ENCODE data around the gene TBC1D8. TPM values are rescaled to one million over a fixed set of nuclear protein-coding genes. Genes with fewer than 3 reads are reported as not detected.

Gene TBC1D8
- total and polyA plus RNA-seq, 4 donors = 10.4 to 38.6 (median 13.4) TPM

- no peak for TF ChIP-seq CTCF (IDR thresholded peaks at IDR 0.05; ENCODE audit: low read depth, low read length, missing input control)
- no peak for TF ChIP-seq HNF4A (conservative IDR thresholded peaks at IDR 0.05)
- no peak for TF ChIP-seq RXRA (IDR thresholded peaks at IDR 0.05)
- no peak for TF ChIP-seq ATF3 (IDR thresholded peaks at IDR 0.05)
These were observed 160.4 kb downstream of the TBC1D8 start (continued) for GRCh38 chr2:100990650-100991403.

GRCh38 chr2:100990166-100990565 lies 161.0 kb downstream of the TBC1D8 start:
- H3K27me3 ChIP-seq (ENCODE audit: control insufficient read depth in 4 of 4, insufficient read depth in 4 of 4, low read length in 3 of 4) = no peaks in the 10 kb centered on the region
- DNase-seq (ENCODE audit: low spot score) = no peak
- H3K9me3 ChIP-seq (ENCODE audit: control insufficient read depth in 4 of 4, low read length in 3 of 4) = no peaks in the 10 kb centered on the region
- no peak overlapping the region for H3K9ac ChIP-seq (ENCODE audit: low read depth in 1 of 2, low read length in 2 of 2)
- no peaks in the 10 kb centered on the region for H3K4me1 ChIP-seq (ENCODE audit: control insufficient read depth in 4 of 4, insufficient read depth in 4 of 4, low read length in 3 of 4)
- H3K4me3 ChIP-seq (ENCODE audit: low read depth in 1 of 3, low read length in 3 of 3) = no peak overlapping the region
- 95% methylated on average over 9 of the region's 9 CpGs for WGBS
- TF ChIP-seq YY1 (IDR thresholded peaks at IDR 0.05) = no peak
- TF ChIP-seq FOXA1 (IDR thresholded peaks at IDR 0.05) = no peak
- TF ChIP-seq MAX (IDR thresholded peaks at IDR 0.05) = no peak
- TF ChIP-seq ZBTB33 (IDR thresholded peaks at IDR 0.05) = no peak
- no peak for TF ChIP-seq TAF1 (conservative IDR thresholded peaks at IDR 0.05)
- no peak for TF ChIP-seq GABPA (IDR thresholded peaks at IDR 0.05 in 1 of 2, conservative IDR thresholded peaks at IDR 0.05 in 1 of 2)
- no peak for TF ChIP-seq CTCF (IDR thresholded peaks at IDR 0.05; ENCODE audit: low read depth, low read length, missing input control)
- no peak for TF ChIP-seq HNF4G (IDR thresholded peaks at IDR 0.05)
- no peak for TF ChIP-seq FOXA2 (IDR thresholded peaks at IDR 0.05)
- TF ChIP-seq HNF4A (conservative IDR thresholded peaks at IDR 0.05) = no peak
- TF ChIP-seq SP1 (IDR thresholded peaks at IDR 0.05) = no peak
- no peak for TF ChIP-seq JUND (IDR thresholded peaks at IDR 0.05)
- no peak for TF ChIP-seq RXRA (IDR thresholded peaks at IDR 0.05)
- no peak for TF ChIP-seq RAD21 (IDR thresholded peaks at IDR 0.05)
- TF ChIP-seq REST (IDR thresholded peaks at IDR 0.05) = no peak
- no peak for TF ChIP-seq EGR1 (IDR thresholded peaks at IDR 0.05; ENCODE audit: low read depth in 2 of 2)
- no peak for TF ChIP-seq ATF3 (IDR thresholded peaks at IDR 0.05)
- TF ChIP-seq NR2F2 (IDR thresholded peaks at IDR 0.05) = no peak
- peaks cover 0 to 10% (median 2%) of the 10 kb centered on the region in 4 donors for H3K36me3 ChIP-seq (ENCODE audit: control insufficient read depth in 4 of 4, insufficient read depth in 3 of 4, low read depth in 1 of 4, low read length in 3 of 4)
- H3K27ac ChIP-seq (ENCODE audit: low read depth in 1 of 2, low read length in 2 of 2) = no peak overlapping the region
